SKM-1 treated with dmso at 0.1 percent for 144 hours (cell line): ENCODE measurements around the gene HRH4.

Experiments
- DNase-seq: peaks from one replicate; lab custom pipeline; 2025; ENCODE audit not compliant: unreplicated experiment; lab: John Stamatoyannopoulos, UW

Gene HRH4

DNA sequence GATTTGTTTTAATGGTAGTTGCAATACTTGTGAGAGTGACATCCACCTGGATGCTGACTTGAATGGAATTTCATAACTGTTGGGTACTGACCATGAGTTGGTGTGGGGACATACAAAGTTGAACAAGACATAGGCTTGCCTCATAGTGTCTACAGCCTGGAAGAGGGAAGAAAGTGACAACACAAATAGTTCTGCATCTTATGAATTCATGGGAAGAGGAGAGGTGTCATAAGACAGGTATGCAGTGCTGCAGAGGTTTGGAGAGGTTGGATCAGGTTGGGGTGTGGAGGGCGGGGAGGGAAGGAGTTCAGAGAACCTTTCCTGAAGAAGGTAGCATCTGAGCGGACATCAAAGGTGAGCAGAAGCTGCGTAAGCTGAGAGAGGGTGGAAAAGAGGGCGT is 44.0 kb downstream of the HRH4 start:
- no peak for DNase-seq

DNA sequence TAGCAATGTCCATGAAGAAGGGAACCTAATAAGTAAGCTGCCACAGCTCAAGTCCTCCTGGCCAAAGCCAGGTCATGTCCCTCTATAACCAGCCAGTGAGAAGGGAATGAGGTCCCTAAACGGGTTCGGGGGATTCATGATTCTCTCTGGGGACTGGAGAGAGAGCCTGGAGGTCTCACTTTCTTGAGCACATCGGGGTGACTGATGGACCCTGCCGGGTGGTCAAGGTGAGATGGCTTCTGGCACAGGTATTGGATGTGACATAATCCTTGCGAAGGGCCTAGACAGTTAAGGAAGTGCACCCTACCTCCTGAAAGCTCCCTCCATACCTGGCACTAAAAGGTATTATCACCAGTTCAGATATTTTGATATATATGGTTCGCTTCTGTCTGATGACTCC is 45.7 kb downstream of the HRH4 start:
- no peak for DNase-seq

DNA sequence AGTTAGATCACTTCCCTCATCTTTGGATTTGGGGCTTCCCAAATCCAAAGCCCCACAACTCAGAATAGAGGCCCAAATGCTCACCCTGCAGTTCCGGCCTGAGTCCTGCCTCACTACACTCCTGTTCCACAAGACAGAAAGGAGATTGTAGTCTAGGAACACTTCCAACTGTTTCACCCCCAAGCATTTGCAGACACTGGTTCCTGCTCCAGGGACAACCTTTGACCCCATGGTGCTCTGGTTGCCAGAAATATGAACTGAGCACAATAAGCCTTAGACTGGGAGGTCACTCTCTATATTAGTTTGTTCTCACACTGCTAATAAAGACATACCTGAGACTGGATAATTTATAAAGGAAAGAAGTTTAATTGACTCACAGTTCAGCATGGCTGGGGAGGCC is 49.0 kb downstream of the HRH4 start:
- no peak for DNase-seq

DNA sequence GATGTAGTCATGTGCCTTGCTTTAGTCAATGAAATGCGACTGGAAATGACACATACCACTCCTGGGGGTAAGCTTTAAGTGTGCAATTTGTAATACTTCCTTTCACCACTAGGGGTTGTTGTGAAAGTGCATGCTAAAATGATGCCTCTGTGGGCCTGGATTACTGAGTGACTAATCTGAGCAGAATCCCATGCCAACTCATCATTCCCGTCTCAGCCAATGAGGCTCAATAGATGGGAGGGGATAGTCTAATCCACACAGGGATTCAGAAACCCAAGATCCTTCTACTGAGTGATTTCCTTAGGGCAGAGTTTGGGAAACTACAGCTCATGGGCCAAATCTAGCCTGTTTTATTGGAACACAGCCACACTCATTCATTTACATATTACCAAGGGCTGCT is 54.0 kb downstream of the HRH4 start:
- DNase-seq = peak; percentile 23

DNA sequence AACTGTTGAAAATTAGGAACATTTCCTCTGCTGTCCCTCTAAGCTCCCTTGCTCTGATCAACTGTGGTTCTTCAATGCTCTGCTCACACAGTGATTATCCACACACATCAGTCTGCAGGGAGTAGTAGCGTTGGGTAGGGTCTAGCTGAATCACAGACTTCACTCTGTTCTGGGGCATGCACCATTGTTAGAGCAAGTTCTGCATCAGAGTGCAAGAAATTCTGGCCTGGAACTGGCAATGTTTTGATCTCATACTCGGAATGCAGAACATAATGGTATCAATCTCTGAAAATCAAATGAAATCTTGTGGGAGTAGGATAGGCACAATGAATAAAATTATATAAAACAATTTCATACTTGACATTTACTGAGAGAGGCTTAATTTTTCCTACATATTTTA is 55.3 kb downstream of the HRH4 start:
- DNase-seq = no peak

DNA sequence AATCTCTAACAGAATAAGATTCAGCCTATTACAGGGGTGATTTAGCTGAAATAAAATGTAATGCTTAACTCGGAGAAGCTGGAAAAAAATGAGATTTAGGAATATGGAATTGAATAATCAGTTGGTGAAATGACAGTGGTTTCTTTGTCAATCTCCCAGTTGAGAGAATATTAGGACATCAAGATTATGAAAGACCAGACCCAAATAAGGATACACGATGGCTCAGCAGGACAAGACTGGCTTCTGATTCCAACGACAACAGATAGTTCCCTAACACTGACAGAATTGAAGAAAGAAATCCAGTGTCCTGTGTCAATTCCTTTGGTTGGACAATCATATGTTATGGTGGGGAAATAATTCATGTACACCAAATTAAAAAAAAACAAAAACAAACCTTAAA is 55.8 kb downstream of the HRH4 start:
- DNase-seq = peak; percentile 19

DNA sequence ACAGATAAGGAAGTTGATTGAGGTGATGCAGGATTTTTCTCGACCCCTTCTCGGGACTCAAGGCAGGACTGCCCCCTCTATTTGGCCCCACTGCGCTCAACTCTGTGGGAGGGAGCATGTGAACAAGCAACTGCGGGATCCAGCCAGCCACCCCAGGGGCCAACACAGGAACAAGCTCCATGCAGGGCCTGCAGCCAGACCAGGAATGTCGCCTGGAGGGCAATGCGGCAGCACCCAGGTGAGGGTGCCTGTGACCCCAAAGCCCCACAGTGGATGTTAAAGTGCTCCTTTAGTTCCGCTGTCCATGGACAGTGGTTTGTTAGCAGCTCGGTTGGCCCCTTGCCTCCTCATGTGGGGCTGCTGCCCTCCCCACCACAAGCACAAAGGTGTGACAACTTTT is 57.1 kb downstream of the HRH4 start:
- DNase-seq = no peak

DNA sequence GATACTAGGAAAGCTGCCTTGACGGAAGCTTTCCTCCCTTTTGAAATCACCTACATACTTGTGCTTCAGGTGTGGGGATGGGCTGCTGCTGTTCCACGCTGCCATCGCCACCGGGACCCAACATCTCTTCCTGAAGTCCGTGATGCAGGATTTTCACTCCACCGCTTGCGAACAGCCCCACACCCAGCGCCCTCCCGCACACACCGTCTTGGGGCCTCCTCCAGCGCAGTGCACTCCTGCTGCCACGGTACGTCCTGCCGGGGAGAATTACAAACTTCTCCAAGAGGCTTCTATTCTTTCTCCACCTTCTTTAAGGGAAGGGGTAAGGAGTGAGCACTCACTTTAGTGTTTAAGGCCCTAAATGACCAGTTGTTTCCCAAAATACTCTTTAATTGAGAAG is 58.2 kb downstream of the HRH4 start:
- no peak for DNase-seq
